Stimulated activated CD4-positive, alpha-beta T cell treated with anti-CD3 and anti-CD28 coated beads, Interleukin-1b, Interleukin-23, amount 100 ng/mL, for 4 hours (primary cell): ENCODE results near the gene CDHR5.
A peak's percentile ranks its signal among the peaks of the same experiment; 100 is the strongest.

Experiments used
- DNase-seq, 2 donors: peaks; one replicate each; pipeline ENCODE4 v3.0.0-alpha.2; 2020; ENCODE audit warnings: low read depth in 2 of 2

CDHR5 gene

DNA sequence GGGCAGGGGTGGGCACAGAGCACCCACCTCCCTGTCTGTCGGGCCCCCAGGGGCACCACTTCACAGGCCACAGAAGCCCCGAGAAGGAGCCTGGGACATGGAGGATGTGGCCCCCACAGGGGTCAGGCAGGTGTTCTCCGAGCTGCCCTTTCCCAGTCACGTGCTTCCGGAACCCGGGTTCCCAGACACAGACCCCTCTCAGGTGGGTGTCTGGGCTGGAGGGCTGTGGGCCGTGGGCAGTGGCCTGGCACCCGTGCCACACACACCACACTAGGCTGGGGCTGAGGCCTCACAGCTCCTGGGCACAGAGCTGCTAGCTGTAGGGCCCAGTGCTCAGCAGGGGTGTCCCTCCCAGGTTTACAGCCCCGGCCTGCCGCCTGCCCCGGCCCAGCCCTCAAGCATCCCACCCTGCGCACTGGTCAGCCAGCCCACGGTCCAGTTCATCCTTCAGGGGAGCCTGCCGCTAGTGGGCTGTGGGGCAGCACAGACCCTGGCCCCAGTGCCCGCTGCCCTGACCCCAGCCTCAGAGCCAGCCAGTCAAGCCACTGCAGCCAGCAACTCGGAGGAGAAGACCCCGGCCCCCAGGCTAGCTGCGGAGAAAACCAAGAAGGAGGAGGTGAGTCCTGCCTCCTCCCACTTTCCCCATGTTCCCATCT lies 14.5 kb downstream of the CDHR5 start:
- no peak for DNase-seq

DNA sequence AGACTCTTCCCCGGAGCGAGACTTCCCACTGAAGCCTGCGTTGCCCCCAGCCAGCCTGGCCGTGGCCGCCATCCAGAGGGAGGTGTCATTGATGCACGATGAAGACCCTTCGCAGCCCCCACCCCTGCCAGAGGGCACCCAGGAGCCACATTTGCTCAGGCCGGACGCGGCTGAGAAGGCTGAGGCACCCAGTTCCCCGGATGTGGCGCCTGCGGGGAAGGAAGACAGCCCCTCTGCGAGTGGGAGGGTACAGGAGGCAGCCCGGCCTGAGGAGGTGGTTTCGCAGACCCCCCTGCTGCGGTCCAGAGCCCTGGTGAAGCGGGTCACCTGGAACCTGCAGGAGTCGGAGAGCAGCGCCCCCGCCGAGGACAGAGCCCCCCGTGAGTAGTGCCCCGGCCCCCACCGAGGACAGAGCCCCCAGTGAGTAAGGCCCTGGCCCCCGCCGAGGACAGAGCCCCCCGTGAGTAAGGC lies 15.4 kb downstream of the CDHR5 start:
- DNase-seq, result no peak

GRCh38 chr11:608791-609251 lies 15.9 kb downstream of the CDHR5 start:
- no peak for DNase-seq

DNA sequence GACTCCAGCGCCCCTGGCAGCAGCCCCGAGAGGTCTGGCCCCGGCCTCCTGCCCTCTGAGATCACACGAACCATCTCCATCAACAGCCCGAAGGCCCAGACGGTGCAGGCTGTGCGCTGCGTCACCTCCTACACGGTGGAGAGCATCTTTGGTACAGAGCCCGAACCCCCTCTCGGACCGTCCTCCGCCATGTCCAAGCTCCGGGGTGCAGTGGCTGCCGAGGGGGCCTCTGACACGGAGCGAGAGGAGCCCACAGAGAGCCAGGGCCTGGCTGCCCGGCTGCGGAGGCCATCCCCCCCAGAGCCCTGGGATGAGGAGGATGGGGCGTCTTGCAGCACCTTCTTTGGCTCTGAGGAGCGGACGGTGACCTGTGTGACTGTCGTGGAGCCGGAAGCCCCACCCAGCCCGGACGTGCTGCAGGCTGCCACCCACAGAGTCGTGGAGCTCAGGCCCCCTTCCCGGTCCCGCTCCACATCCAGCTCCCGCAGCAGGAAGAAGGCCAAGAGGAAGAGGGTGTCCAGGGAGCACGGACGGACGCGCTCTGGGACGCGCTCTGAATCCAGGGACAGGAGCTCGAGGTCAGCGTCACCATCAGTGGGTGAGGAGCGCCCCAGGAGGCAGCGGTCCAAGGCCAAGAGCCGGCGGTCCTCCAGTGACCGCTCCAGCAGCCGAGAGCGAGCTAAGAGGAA lies 16.6 kb downstream of the CDHR5 start:
- DNase-seq, result no peak

- DNase-seq, result no peak
These were observed 17.6 kb downstream of the CDHR5 start for GRCh38 chr11:607020-607780.

GRCh38 chr11:606245-606644 lies 18.5 kb downstream of the CDHR5 start:
- DNase-seq, result no peak

DNA sequence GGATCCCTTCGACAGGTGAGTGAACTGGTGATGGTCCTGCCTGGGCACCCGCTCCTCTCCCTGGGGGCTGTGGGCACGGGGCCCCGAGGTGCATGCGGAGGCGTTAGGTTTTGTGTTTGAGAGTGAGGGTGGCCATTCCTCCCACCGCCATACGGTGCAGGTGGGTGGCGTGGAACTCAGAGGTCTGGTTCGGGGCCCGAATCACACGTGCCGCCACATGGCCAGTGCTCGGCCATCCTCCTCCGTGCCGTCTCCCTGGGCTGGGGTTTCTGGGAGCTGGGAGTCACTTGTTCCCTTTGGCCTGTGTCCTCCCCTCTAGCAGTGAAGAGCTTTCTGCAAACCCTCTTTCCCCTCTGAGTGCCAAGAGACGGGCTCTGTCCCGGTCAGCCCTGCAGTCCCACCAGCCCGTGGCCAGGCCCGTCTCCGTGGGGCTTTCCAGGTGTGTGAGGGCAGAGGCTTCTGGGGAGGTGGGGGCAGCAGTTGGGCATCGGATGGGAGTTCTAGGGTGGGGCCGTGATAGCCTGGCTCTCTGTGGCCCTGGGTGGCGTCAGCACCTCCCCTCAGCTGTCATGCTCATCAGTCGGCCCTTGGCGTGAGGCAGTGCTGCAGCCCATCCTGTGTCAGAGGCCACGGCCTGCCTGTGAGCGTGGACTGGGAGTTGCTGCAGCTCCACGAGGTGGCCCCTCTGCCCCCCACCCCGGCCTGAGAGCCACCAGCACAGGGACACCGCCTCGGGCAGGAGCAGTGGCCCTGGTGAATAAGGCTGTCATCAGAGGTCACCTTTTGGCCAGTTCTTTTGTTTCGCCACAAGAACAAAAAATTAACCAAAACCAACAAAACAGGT lies 19.2 kb downstream of the CDHR5 start:
- DNase-seq, result no peak

DNA sequence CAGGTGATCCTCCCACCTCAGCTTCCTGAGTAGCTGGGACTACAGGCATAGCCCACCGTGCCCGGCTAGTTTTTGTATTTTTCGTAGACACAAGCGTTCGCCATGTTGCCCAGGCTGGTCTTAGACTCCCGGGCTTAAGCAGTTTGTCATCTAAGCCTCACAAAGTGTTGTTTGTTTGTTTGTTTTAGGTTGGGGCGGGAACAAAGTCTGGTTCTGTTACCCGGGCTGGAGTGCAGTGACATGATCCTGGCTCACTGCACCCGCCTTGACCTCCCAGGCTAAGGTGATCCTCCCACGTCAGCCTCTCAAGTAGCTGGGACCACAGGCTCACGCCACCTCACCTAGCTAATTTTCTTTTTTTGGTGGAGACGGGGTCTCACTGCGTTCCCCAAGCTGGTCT lies 21.6 kb downstream of the CDHR5 start:
- no peak for DNase-seq

DNA sequence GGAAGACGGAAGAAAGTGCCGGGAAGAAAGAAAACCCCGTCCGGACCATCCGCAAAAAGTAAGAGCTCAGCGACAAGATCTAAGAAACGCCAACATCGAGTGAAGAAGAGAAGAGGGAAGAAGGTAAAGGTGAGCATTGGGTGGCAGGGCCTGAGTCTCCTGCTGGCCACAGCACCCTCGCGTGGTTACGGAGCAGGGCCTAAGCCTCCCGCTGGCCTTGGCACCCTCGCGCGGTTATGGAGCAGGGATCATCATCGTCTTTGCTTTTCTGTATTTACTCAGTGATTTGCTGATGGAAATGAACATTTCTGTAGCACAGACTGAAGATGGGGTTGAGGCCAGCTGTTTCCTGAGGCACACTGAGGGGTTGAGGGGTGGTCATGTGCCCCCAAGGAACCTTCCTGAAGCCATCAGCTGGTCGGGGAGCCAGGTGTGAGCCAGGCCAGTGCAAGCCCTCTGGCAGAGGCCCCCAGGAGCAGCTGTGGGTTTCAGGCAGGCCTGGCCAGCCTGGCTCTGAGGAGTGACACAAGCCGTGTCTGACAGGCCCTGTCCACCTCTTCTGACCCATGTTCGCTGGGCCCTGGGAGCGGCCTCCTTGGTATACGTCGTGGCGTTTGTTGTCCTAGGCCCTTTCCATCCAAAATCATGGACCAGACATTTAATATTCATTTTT lies 23.0 kb downstream of the CDHR5 start:
- no peak for DNase-seq

DNA sequence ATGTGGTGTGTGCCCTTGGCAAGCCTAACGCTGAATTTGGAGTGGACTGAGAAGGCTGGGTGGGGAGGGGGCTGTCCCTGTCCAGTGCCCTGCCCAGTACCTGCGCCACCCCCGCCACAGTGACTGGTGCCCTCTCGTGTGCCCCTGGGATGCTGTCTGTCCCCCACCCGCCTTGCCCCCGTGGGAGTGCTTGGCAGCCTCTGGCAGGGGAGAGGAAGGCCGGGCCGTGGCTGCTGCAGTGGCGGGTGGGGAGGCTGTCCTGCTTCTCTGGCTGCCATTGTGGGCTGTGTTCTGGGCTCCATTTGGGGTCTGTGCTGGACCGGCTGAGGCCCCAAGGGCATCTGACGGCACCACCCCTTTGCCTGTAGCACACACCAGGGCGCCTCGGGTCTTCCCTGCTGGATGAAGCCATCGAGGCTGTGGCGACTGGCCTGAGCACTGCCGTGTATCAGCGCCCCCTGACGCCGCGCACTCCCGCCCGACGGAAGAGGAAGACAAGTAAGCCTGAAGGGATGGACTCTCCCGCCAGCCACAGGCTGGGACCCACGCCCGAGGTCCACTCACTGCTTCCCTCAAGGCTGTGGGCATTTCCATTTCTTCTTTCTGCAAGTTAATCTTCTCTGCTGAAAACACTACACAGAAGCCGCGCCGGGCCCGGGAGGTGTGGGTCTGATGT lies 26.6 kb downstream of the CDHR5 start:
- DNase-seq, result no peak

DNA sequence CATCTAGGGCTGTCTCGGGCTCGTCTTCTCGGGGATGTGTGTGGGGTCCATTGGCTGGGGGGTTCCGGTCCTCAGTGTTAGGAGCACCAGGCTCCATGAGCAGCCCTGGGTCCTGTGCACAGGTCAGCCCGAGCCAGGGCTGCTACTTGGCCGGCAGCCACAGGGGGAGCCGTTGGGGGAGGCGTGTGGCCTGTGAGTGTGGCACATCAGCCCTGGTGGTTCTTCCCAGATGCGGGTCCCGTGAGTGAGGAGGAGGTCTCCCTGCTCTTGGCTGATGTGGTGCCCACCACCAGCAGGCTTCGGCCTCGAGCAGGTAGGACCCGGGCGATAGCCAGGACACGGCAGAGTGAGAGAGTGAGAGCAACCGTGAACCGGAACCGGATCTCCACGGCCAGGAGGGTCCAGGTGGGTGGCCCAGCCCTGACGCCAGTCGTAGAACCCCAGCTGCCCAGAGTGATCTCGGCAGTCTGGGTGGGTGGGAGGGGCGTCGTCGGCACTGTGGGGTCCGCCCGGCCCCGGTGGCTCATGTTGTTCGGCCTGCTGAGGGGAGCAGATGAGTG lies 27.5 kb downstream of the CDHR5 start:
- no peak for DNase-seq

DNA sequence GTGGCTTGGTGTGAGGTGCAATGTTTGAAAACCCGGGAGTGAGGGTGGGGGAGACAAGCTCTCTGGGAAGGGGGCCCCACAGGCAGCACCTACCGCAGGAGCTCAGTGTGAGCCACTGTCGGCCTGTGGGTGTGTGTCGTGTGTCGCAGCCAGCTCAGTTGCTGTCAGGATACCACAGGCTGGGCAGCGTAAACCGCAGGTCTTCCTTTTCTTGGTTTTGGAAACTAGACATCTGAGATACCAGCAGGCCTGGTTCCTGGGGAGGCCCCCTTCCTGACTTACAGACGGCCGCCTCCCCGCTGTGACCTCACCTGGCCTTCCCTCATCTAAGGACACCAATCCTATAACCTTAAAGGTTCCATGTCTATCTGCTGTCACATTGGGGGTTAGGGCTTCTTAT lies 28.4 kb downstream of the CDHR5 start:
- DNase-seq, result no peak

- DNase-seq, result no peak
These were observed 29.4 kb downstream of the CDHR5 start for GRCh38 chr11:595400-595799.

GRCh38 chr11:593347-593746 lies 31.4 kb downstream of the CDHR5 start:
- no peak for DNase-seq

- no peak for DNase-seq
These were observed 31.8 kb downstream of the CDHR5 start for GRCh38 chr11:592918-593317.

DNA sequence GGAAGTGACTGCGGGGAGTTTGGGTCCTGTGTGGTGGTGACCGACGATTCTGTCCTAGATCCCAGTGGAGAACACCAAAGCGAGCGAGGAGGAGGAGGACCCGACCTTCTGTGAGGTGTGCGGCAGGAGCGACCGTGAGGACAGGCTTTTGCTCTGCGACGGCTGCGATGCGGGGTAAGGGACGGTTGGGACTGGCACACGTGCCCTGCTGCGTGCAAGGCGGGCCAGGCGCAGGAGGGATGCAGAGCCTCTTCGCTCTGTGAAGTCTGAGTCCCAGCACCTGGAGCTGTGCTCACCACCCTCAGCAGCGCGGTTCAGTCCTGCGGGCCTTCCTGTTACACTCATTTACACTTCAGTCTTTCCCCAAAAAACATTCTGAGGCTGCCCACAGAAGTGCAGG lies 32.3 kb downstream of the CDHR5 start:
- DNase-seq, result no peak

DNA sequence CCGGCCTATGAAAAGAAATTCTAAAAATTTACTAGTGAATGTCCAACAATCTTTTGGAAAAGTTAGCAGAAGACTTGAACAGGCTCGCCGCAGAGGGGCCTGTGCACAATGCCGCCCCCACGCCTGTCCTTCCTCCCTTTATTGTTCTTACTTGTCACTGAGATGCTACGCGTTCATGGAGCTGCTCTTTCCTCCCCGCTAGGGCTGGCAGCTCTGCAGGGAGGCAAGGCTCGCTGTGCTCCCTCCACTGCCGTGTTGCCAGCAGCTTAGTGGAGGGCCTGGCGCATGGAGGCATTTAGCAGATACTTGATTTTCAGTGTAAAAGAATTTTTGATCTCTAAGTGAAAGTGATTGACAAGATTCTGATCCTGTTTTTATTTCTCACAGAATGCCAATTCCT lies 33.8 kb downstream of the CDHR5 start:
- no peak for DNase-seq

GRCh38 chr11:589798-590197 lies 35.0 kb downstream of the CDHR5 start:
- no peak for DNase-seq

GRCh38 chr11:587978-588380 lies 36.8 kb downstream of the CDHR5 start:
- peak; percentile 42 to 55 for DNase-seq

DNA sequence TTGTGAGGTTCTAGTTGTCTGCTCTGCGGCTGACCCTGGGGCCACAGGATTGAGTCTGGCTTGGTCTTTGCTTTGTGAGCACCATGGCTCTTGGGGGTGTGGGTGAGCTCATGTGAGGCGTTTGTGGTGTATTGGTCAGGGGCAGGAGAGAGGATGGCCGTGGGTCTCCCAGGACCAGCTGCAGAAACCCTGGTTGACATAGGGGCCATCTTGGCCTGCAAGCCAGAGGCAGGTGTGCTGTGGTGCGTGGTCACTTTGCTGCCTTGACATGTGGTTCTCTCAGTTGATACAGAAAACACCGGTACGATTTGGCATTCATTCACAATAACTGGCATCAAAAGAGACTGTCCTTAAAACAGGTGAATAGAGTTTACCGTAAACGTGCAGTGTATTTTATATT lies 37.2 kb downstream of the CDHR5 start:
- no peak for DNase-seq
